RWPE2 (cell line): ENCODE results near the gene CACNA2D4.

ENCODE experiments used
- ATAC-seq: fragments of 200-7000 bp; cut with Tn5 transposase; 3 replicates; pipeline ENCODE4 v1.9.1; 2021; ENCODE audit warnings: low read depth
- DNase-seq: peaks from one replicate; pipeline ENCODE4 v3.0.0-alpha.2; 2020; ENCODE audit warnings: low spot score
- H3K27ac ChIP-seq: fragments of 450-650 bp; 2 replicates; pipeline ENCODE4 v1.5.1; 2017; ENCODE audit warnings: mild to moderate bottlenecking; ENCODE audit not compliant: poor library complexity, severe bottlenecking
- H3K27me3 ChIP-seq: fragments of 250-450 bp; sonication (Bioruptor Pico); 2 replicates; pipeline ENCODE4 v1.5.1; 2021; ENCODE audit warnings: mild to moderate bottlenecking, moderate library complexity; ENCODE audit not compliant: insufficient read depth, poor library complexity, severe bottlenecking
- H3K36me3 ChIP-seq: fragments of 250-450 bp; sonication (Bioruptor Pico); 2 replicates; pipeline ENCODE4 v1.5.1; 2020; ENCODE audit warnings: low read depth, mild to moderate bottlenecking, moderate library complexity
- H3K4me1 ChIP-seq: fragments of 250-450 bp; sonication (Bioruptor Pico); 2 replicates; pipeline ENCODE4 v1.5.1; 2021; ENCODE audit warnings: mild to moderate bottlenecking, moderate library complexity; ENCODE audit not compliant: insufficient read depth, poor library complexity, severe bottlenecking
- H3K4me3 ChIP-seq: fragments of 250-450 bp; sonication (Bioruptor Pico); 2 replicates; pipeline ENCODE4 v1.5.1; 2021; ENCODE audit warnings: mild to moderate bottlenecking, moderate library complexity; ENCODE audit not compliant: severe bottlenecking
- H3K9me3 ChIP-seq: fragments of 250-450 bp; sonication (Bioruptor Pico); 2 replicates; pipeline ENCODE4 v1.5.1; 2021; ENCODE audit warnings: mild to moderate bottlenecking, moderate library complexity; ENCODE audit not compliant: severe bottlenecking
- TF ChIP-seq, protein P1 (sequence below): fragments of 450-650 bp; IDR thresholded peaks from one replicate; pipeline ENCODE4 v1.5.1; 2017; ENCODE audit warnings: mild to moderate bottlenecking, moderate library complexity; ENCODE audit not compliant: poor library complexity, severe bottlenecking

Gene CACNA2D4, protein sequence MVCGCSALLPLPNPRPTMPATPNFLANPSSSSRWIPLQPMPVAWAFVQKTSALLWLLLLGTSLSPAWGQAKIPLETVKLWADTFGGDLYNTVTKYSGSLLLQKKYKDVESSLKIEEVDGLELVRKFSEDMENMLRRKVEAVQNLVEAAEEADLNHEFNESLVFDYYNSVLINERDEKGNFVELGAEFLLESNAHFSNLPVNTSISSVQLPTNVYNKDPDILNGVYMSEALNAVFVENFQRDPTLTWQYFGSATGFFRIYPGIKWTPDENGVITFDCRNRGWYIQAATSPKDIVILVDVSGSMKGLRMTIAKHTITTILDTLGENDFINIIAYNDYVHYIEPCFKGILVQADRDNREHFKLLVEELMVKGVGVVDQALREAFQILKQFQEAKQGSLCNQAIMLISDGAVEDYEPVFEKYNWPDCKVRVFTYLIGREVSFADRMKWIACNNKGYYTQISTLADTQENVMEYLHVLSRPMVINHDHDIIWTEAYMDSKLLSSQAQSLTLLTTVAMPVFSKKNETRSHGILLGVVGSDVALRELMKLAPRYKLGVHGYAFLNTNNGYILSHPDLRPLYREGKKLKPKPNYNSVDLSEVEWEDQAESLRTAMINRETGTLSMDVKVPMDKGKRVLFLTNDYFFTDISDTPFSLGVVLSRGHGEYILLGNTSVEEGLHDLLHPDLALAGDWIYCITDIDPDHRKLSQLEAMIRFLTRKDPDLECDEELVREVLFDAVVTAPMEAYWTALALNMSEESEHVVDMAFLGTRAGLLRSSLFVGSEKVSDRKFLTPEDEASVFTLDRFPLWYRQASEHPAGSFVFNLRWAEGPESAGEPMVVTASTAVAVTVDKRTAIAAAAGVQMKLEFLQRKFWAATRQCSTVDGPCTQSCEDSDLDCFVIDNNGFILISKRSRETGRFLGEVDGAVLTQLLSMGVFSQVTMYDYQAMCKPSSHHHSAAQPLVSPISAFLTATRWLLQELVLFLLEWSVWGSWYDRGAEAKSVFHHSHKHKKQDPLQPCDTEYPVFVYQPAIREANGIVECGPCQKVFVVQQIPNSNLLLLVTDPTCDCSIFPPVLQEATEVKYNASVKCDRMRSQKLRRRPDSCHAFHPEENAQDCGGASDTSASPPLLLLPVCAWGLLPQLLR

DNA sequence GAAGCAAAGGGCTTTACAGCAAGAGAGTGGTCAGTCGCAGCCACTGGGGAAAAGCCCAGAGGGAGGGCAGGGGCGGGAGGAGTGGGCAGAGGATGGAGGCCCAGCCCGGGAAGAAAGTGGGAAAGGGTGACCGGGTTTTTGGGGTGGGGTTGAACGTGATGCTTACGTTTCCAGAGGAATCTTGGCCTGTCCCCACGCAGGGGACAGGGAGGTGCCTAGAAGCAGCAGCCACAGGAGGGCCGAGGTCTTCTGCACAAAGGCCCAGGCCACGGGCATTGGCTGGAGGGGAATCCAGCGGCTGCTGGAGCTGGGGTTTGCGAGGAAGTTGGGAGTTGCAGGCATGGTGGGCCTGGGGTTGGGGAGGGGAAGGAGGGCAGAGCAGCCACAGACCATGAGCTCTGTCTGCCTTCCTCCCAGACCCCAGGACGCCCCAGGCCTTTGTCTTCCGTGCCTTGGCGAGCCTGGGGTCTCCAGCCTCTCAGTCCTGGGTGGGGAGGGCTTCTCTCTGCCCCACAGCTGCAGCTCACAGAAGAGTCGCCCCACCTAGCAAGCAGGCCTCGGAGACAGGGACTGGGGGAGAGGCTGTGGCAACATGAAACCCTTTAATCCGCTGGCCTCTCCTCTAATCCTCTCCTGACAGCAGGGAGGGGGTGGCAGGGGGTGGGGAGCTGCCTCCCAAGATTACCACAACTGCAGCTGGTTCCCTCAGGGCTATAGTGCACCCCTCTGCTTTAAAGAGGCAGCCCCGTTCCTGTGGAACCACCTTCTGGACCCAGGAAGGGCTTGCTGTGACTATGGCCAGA is at the start of gene CACNA2D4:
TSS of gene CACNA2D4 (minus strand) at position 572 of the 803 bp plus-strand sequence. CDS start at position 393, 179 bp downstream.
- DNase-seq (no peak), ATAC-seq (no peak)
- no peak within 1 kb of the TSS for H3K27ac ChIP-seq
- H3K4me3 ChIP-seq: no peak within 1 kb of the TSS
- no peaks in the 10 kb centered on the region for H3K4me1 ChIP-seq
- TF ChIP-seq, protein P1, sequence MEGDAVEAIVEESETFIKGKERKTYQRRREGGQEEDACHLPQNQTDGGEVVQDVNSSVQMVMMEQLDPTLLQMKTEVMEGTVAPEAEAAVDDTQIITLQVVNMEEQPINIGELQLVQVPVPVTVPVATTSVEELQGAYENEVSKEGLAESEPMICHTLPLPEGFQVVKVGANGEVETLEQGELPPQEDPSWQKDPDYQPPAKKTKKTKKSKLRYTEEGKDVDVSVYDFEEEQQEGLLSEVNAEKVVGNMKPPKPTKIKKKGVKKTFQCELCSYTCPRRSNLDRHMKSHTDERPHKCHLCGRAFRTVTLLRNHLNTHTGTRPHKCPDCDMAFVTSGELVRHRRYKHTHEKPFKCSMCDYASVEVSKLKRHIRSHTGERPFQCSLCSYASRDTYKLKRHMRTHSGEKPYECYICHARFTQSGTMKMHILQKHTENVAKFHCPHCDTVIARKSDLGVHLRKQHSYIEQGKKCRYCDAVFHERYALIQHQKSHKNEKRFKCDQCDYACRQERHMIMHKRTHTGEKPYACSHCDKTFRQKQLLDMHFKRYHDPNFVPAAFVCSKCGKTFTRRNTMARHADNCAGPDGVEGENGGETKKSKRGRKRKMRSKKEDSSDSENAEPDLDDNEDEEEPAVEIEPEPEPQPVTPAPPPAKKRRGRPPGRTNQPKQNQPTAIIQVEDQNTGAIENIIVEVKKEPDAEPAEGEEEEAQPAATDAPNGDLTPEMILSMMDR: no peak
- no peaks in the 10 kb centered on the region for H3K9me3 ChIP-seq
- no peaks in the 10 kb centered on the region for H3K36me3 ChIP-seq
- H3K27me3 ChIP-seq: peaks cover 14% of the 10 kb centered on the region

DNA sequence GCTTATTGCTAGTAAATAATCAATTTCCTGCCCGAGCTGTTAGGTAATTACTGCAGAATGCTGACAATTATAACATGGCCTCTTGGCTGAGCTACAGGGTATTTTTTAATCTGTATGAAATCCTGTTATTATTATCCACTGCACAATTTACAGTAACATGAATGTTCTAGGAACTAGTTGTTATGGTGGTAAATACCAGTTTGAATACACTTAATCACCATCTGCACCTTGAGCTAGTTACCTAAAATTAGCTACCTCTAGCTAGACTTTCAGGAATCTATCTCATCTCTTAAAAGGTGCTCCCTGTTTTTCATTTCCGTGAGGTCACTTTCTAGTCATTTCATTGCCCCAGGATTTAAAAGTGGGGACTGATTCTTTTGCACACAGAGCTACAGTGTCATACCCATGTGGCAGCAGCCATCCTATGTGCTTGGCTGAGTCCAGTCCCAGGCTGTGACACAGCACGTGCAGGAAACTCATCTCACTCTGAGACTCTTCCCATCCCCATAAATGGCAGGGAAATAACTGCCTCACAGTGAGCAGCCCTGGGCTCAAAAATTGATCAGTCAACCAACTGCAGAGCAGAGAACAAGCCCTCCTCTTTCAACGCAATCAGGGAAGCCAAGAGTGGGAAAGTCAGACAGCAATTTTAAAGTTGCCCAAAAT is 48.2 kb upstream of the CACNA2D4 start:
- Histone ChIP-seq H3K27ac (no peak overlapping the region), H3K27me3 (no peaks in the 10 kb centered on the region), H3K4me1 (no peaks in the 10 kb centered on the region), H3K9me3 (no peaks in the 10 kb centered on the region), H3K4me3 (no peak overlapping the region), H3K36me3 (peaks cover 21% of the 10 kb centered on the region)
- DNase-seq (no peak), ATAC-seq (no peak)
- TF ChIP-seq, protein P1: no peak

DNA sequence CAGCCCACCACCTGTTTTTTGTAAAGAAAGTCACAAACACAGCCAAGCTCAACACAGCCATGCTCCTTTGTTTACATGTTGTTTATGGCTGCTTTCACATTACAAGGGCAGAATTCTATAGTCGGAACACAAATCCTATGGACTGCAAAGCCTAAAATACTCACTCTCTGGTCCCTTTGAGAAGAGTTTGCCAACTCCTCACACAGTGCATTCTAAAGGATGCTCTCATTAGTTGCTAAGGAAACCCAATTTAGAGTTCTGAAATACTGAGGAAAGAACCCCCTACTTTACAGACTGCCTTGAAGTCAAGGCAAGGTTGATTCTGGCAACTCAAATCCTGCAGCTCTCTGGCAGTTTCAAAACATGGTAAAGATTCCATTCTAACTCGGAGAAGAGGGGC is 47.5 kb upstream of the CACNA2D4 start:
- H3K4me3 ChIP-seq: no peak overlapping the region
- TF ChIP-seq, protein P1: no peak
- no peaks in the 10 kb centered on the region for H3K27me3 ChIP-seq
- DNase-seq (no peak), ATAC-seq (no peak)
- no peak overlapping the region for H3K27ac ChIP-seq
- H3K4me1 ChIP-seq: no peaks in the 10 kb centered on the region
- H3K36me3 ChIP-seq: peaks cover 21% of the 10 kb centered on the region
- no peaks in the 10 kb centered on the region for H3K9me3 ChIP-seq
